Fibroblast of pulmonary artery (primary cell): ENCODE data around the gene BRD8.

Experiments used
- DNase-seq: peaks from one replicate; pipeline ENCODE4 v3.0.0-alpha.2; 2010; ENCODE audit warnings: low read depth
- H3K4me3 ChIP-seq: replicated peaks from 2 replicates; pipeline ENCODE4 v1.5.1; 2011; ENCODE audit warnings: low read depth, mild to moderate bottlenecking, control low read depth, low read length, moderate library complexity
- CTCF ChIP-seq: IDR thresholded peaks from 2 replicates; pipeline ENCODE4 v1.5.1; 2011; ENCODE audit warnings: mild to moderate bottlenecking, control low read depth, low read length, inconsistent platforms; ENCODE audit errors: missing control alignments

BRD8 gene

GRCh38 chr5:138129347-138129746, 49.1 kb downstream of the BRD8 start:
- no peak for DNase-seq
- TF ChIP-seq CTCF: no peak
- no peak overlapping the region for H3K4me3 ChIP-seq

- H3K4me3 ChIP-seq: no peak overlapping the region
- no peak for TF ChIP-seq CTCF
- DNase-seq: no peak
Observed at GRCh38 chr5:138128334-138128733, 50.1 kb downstream of the BRD8 start.

GRCh38 chr5:138115254-138115653, 63.2 kb downstream of the BRD8 start:
- no peak for DNase-seq
- no peak overlapping the region for H3K4me3 ChIP-seq

GRCh38 chr5:138111937-138112336, 66.5 kb downstream of the BRD8 start:
- DNase-seq: no peak
- no peak for TF ChIP-seq CTCF
- no peak overlapping the region for H3K4me3 ChIP-seq

More at GRCh38 chr5:138115254-138115653, 63.2 kb downstream of the BRD8 start:
- no peak for TF ChIP-seq CTCF

GRCh38 chr5:138111181-138111580, 67.2 kb downstream of the BRD8 start:
- H3K4me3 ChIP-seq: no peak overlapping the region
- no peak for DNase-seq
- no peak for TF ChIP-seq CTCF

- no peak for DNase-seq
Observed at GRCh38 chr5:138110266-138110963, 68.0 kb downstream of the BRD8 start.

More at GRCh38 chr5:138110266-138110963, 68.0 kb downstream of the BRD8 start:
- H3K4me3 ChIP-seq: no peak overlapping the region
- no peak for TF ChIP-seq CTCF
